Effector memory CD8-positive, alpha-beta T cell (primary cell): Measurements from ENCODE around the gene SLC40A1.

ENCODE experiments used
- ATAC-seq: fragments of 150-1000 bp; cut with Tn5 transposase; replicated peaks from 2 replicates; pipeline ENCODE4 v1.10.0; 2021; ENCODE audit warnings: mild to moderate bottlenecking, moderate library complexity
- DNase-seq, 3 experiments: peaks; one replicate each; pipeline ENCODE4 v3.0.0; 2021
- H3K27ac Mint-ChIP-seq, 2 donors: one replicate each; pipeline ENCODE4 v1.8.0; 2022; ENCODE audit warnings: mild to moderate bottlenecking in 2 of 2, mixed read lengths in 2 of 2, moderate library complexity in 2 of 2
- H3K27me3 Mint-ChIP-seq, 2 donors: one replicate each; pipeline ENCODE4 v1.8.0; 2022; ENCODE audit warnings: mixed read lengths in 2 of 2
- H3K36me3 Mint-ChIP-seq: one replicate; pipeline ENCODE4 v1.8.0; 2022; ENCODE audit warnings: mild to moderate bottlenecking, moderate library complexity, mixed read lengths; ENCODE audit not compliant: insufficient read depth
- H3K4me1 Mint-ChIP-seq, 2 donors: one replicate each; pipeline ENCODE4 v1.8.0; 2022; ENCODE audit warnings: low read depth in 2 of 2, mixed read lengths in 2 of 2
- H3K4me3 Mint-ChIP-seq, 2 donors: one replicate each; pipeline ENCODE4 v1.8.0; 2022; ENCODE audit warnings: mild to moderate bottlenecking in 2 of 2, mixed read lengths in 2 of 2, moderate library complexity in 2 of 2
- H3K9me3 Mint-ChIP-seq, 2 donors: one replicate each; pipeline ENCODE4 v1.8.0; 2022; ENCODE audit warnings: mixed read lengths in 2 of 2
- total RNA-seq, 9 experiments: gene quantifications; one replicate each; lab custom pipeline; 2026; lab: John Stamatoyannopoulos, UW

SLC40A1 gene
- total RNA-seq = 2.0 to 18.5 (median 5.5) reads per million in 9 experiments

DNA sequence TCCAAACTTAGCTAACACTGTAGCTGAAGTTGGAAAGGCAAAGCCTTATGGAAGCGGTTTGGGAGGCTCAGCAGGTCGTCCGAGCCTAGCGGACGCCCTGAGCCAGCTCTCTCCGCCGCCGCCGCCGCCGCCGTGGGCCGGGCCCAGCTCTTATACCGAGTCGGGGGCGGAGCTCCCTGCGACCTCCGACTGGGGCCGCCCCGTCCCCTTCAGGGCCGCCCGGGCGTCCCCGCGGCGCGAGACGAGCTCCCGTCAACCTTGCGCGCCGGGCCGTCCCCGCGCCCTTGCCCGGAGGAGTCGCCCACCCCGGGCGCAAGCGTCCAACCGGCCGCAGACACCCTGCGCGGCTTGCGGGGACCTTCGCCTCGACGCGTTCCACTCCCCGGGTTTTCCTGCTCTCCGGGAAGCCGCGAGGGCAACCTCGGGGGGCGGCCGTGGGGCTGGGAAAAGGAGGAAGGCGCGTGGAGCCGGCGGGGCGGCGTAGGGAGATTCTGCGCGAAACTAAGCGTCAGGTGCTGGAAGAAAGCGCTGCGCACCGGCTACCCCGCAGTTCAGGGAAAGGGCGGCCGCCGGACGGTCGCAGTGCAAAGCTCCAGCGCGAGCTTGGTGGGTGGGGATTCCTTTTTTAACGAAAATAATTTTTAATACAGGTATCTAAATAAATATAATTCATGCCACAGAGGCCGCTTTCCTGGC lies at the start of gene SLC40A1:
SLC40A1 (minus strand) TSS at position 129 of the 696 bp plus-strand sequence. CDS start 326 bp downstream, outside the sequence.
- ATAC-seq (peak; percentile 95), DNase-seq (peak; percentile 13 to 27 (median 24))
- Mint-ChIP-seq H3K36me3 (no peaks in the 10 kb centered on the region), H3K4me3 (peak within 1 kb of the TSS; percentile 71 to 80), H3K27ac (peak within 1 kb of the TSS in 1 of 2 donors; percentile 30), H3K27me3 (peaks cover 50 to 72% of the 10 kb centered on the region in 2 donors), H3K9me3 (no peaks in the 10 kb centered on the region), H3K4me1 (peaks cover 5 to 11% of the 10 kb centered on the region in 2 donors)

DNA sequence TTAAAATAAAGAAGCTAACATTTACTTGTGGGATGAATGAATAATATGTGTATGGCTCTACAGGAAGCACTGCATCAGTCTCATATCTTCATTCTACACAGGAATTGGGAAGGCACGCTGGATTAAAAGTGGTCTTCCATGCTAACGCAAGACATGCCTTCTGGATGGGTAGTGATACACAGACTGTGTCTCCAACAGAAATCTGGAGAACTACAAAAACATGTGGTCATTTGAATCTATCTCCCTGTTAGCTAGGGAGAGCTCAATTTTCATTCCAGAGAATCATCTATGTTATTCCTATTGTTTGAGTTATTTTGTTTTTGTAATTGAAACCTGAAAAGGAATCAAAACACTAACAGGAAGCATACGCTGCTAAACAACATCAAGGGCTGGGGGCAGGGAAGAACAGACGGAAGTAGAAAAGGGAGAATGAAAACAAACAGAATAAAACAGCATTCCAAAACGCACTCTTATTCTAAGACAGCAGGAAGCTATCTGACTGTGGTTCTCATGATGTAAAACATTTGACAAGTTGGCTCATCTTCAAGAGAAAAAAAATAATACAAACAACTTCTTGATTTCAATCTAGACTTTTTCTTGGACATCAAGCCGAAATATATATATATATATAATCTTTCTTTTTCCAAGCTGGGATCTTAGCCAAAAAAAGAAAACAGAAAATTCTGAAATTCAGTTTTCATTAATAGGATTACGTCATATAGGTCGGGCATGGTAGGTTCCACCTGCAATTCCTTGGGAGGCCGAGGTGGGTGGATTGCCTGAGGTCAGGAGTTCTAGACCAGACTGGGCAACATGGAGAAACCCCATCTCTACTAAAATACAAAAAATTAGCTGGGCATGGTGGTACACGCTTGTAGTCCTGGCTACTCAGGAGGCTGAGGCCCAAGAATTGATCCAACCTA lies 49.2 kb upstream of the SLC40A1 start:
- Mint-ChIP-seq H3K4me1 (peaks cover 0 to under 1% of the 10 kb centered on the region in 2 donors), H3K36me3 (no peaks in the 10 kb centered on the region), H3K27ac (no peak overlapping the region), H3K4me3 (no peak overlapping the region), H3K9me3 (no peaks in the 10 kb centered on the region), H3K27me3 (peaks cover 0 to 5% of the 10 kb centered on the region in 2 donors)
- ATAC-seq (no peak), DNase-seq (no peak)

DNA sequence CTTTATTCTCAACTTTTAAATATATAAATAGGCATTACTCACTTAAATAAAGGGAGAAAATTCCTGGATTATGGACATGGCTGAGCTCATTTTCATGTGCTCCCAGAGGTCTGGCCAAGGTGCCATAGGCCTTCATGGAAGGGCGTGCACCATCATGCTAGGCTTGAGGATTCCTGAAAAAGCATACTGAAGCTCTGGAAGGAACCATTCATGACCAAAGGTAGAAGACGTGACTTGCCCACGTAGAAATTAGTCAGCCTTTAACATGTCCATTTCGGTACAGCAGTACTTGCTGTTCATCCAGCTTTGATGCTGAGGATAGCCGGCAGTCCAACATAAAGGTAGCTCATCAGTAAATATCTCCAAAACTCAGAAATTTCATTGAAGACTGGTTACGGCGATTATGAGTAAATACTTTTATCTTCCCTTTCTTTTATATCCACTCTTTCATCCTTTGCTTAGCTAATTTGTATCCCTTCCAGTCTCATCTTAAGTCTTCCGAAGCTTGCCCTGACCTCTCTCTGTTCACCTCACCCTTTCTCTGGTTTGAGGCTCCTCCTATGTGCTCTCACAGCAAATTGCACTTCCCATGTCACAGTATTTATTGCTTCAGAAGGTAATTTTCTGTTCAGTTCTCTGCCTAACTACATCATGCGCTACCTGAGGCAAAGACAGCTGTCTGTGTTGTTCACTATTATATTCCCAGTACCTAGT lies 48.4 kb upstream of the SLC40A1 start:
- H3K36me3 Mint-ChIP-seq = no peaks in the 10 kb centered on the region
- ATAC-seq (no peak), DNase-seq (no peak)
- H3K9me3 Mint-ChIP-seq = no peaks in the 10 kb centered on the region
- H3K4me1 Mint-ChIP-seq = peaks cover 0 to 4% of the 10 kb centered on the region in 2 donors
- H3K27me3 Mint-ChIP-seq = peaks cover 0 to 11% of the 10 kb centered on the region in 2 donors
- H3K4me3 Mint-ChIP-seq = no peak overlapping the region
- H3K27ac Mint-ChIP-seq = no peak overlapping the region

DNA sequence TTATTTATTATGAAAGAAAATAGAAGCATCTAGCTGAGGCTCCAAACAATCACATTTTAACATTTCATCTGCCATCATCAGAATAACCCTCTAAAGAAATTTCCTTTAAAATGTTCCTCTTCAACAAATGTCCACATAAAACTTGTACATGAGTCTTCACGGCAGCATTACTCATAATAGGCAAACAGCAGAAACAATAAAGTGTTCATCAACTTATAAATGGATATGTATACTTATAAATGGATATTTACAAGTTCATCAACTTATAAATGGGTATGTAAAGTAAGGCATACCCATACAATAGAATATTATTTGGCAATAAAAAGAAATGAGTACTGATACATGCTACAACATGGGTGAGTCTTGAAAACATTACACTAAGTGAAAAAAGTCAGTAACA lies 47.2 kb upstream of the SLC40A1 start:
- no peak overlapping the region for H3K27ac Mint-ChIP-seq
- DNase-seq = no peak
- H3K4me1 Mint-ChIP-seq = peaks cover 0 to 4% of the 10 kb centered on the region in 2 donors
- no peak for ATAC-seq
- no peaks in the 10 kb centered on the region for H3K9me3 Mint-ChIP-seq
- H3K36me3 Mint-ChIP-seq = no peaks in the 10 kb centered on the region
- H3K27me3 Mint-ChIP-seq = peaks cover 0 to 11% of the 10 kb centered on the region in 2 donors
- H3K4me3 Mint-ChIP-seq = no peak overlapping the region

DNA sequence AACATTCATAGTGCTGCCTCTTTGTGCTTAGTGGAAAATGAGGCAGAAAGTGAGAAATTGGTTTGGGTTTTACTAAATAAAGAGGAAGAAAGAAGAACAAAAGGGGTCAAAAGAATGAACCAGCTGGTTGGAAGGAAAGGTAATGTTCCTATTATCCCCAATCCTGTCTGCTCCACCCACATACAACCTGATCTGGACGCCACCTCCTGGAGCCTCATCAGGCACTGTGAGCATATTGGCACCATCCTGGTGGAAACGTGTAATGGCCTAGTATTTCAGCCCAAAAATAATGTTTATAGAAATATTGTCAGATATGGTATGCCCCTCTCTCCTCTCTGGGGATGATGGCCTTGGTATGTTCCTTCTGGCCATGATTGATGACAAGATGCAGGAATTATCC lies 45.0 kb upstream of the SLC40A1 start:
- DNase-seq (no peak), ATAC-seq (no peak)
- Mint-ChIP-seq H3K36me3 (no peaks in the 10 kb centered on the region), H3K4me3 (no peak overlapping the region), H3K27ac (no peak overlapping the region), H3K4me1 (peaks cover 0 to 4% of the 10 kb centered on the region in 2 donors), H3K9me3 (no peaks in the 10 kb centered on the region), H3K27me3 (peaks cover 0 to 11% of the 10 kb centered on the region in 2 donors)

GRCh38 chr2:189624648-189625355 lies 44.2 kb upstream of the SLC40A1 start:
- Mint-ChIP-seq H3K4me1 (peaks cover 0 to 4% of the 10 kb centered on the region in 2 donors), H3K4me3 (no peak overlapping the region), H3K9me3 (no peaks in the 10 kb centered on the region), H3K36me3 (no peaks in the 10 kb centered on the region), H3K27me3 (peaks cover 0 to 11% of the 10 kb centered on the region in 2 donors), H3K27ac (no peak overlapping the region)
- ATAC-seq = no peak
- no peak for DNase-seq

- H3K4me3 Mint-ChIP-seq = no peak overlapping the region
- H3K27me3 Mint-ChIP-seq = peaks cover 0 to 11% of the 10 kb centered on the region in 2 donors
- ATAC-seq (no peak), DNase-seq (no peak)
- H3K9me3 Mint-ChIP-seq = no peaks in the 10 kb centered on the region
- H3K4me1 Mint-ChIP-seq = peaks cover 0 to 4% of the 10 kb centered on the region in 2 donors
- no peak overlapping the region for H3K27ac Mint-ChIP-seq
- H3K36me3 Mint-ChIP-seq = no peaks in the 10 kb centered on the region
These were observed 42.5 kb upstream of the SLC40A1 start for GRCh38 chr2:189623049-189623448.

- Mint-ChIP-seq H3K4me3 (no peak overlapping the region), H3K36me3 (no peaks in the 10 kb centered on the region), H3K4me1 (peaks cover 0 to 4% of the 10 kb centered on the region in 2 donors), H3K9me3 (no peaks in the 10 kb centered on the region), H3K27me3 (peaks cover 0 to 11% of the 10 kb centered on the region in 2 donors), H3K27ac (no peak overlapping the region)
- ATAC-seq (no peak), DNase-seq (no peak)
These were observed 41.2 kb upstream of the SLC40A1 start for GRCh38 chr2:189621781-189622180.

- Mint-ChIP-seq H3K27ac (no peak overlapping the region), H3K27me3 (no peaks in the 10 kb centered on the region), H3K36me3 (no peaks in the 10 kb centered on the region), H3K4me3 (no peak overlapping the region), H3K9me3 (no peaks in the 10 kb centered on the region), H3K4me1 (no peaks in the 10 kb centered on the region)
- DNase-seq (no peak), ATAC-seq (no peak)
These were observed 37.6 kb upstream of the SLC40A1 start for GRCh38 chr2:189618197-189618596.

DNA sequence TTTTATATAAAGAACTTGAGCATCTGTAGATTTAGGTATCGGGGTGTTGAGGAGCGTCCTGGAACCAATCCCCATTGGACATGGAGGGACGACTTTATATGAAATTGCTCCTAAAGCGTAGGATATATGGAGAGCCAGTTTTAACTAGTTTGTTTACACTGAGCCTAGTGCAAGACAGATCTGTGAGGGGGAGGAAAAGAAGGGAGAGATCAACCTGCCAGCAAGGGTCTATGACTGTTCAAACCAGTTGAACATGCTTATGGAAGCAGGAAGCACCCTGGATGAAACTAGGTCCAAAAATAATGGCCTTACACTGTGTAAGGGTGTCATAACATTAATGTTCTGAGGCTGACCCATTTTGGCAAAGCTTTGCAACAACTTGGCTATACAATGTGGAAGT lies 34.0 kb upstream of the SLC40A1 start:
- no peaks in the 10 kb centered on the region for H3K9me3 Mint-ChIP-seq

GRCh38 chr2:189613650-189614420 lies 33.2 kb upstream of the SLC40A1 start:
- ATAC-seq = no peak
- no peaks in the 10 kb centered on the region for H3K36me3 Mint-ChIP-seq

More for the DNA sequence above, 34.0 kb upstream of the SLC40A1 start:
- Mint-ChIP-seq H3K4me1 (no peaks in the 10 kb centered on the region), H3K27ac (no peak overlapping the region), H3K4me3 (no peak overlapping the region), H3K36me3 (no peaks in the 10 kb centered on the region), H3K27me3 (no peaks in the 10 kb centered on the region)
- DNase-seq (no peak), ATAC-seq (no peak)

GRCh38 chr2:189613077-189613636 lies 32.6 kb upstream of the SLC40A1 start:
- H3K4me3 Mint-ChIP-seq = no peak overlapping the region
- no peaks in the 10 kb centered on the region for H3K4me1 Mint-ChIP-seq
- DNase-seq (no peak), ATAC-seq (no peak)
- no peak overlapping the region for H3K27ac Mint-ChIP-seq
- H3K27me3 Mint-ChIP-seq = no peaks in the 10 kb centered on the region
- no peaks in the 10 kb centered on the region for H3K9me3 Mint-ChIP-seq
- H3K36me3 Mint-ChIP-seq = no peaks in the 10 kb centered on the region

More at GRCh38 chr2:189613650-189614420, 33.2 kb upstream of the SLC40A1 start:
- no peaks in the 10 kb centered on the region for H3K9me3 Mint-ChIP-seq
- no peak overlapping the region for H3K4me3 Mint-ChIP-seq
- no peak for DNase-seq
- H3K4me1 Mint-ChIP-seq = no peaks in the 10 kb centered on the region
- H3K27ac Mint-ChIP-seq = no peak overlapping the region
- H3K27me3 Mint-ChIP-seq = no peaks in the 10 kb centered on the region
